ENCODE measurements around the gene ZSCAN32.

The ZSCAN32 gene

DNA sequence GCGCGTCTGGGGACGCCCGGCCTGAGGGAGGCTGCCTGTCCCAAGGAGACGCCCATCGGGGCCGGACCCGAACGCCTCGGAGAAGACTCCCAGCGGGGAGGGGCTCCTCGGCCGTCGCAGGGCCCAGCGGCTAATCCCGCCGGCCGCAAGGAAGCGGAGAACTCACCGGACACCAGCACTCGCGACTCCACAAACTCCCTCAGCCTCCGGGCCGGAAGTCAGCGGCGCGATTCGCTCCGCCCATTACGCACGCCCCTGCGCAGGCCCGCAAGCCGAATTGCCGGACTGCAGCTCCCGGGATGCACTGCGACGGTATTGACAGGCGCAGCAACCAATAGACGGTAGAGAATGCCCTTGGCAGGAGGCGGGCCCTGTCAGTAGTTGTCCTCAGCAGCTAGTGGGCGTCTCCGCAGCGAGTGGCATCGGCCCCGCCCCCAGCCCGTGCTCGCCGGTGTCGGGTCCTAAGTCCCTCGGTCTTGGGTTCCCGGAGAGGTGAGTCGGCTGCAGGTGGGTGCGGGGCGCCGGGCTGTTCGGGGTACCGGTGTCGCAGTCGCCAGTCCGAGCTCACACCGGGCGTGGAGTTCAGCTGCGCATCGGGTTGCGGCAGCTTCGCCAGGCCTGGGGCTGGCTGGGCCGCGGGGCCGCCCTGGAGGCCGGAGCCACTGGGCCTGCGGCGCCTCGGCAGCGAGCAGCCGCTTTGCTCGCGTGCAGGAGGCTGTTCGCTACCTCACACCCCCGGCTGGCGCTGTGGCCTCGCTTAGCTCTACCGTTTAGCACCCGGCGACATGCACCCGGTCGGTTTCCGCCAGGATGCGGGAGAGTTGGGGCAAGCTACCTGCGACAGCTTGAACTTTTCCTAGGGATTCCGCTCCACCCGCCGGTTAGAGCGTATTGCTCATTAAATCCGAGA is at the start of gene ZSCAN32, which contains the start of gene ZNF174:
Gene ZSCAN32 (minus strand): TSS at position 226 of the 910 bp plus-strand sequence. CDS start 3,447 bp downstream, outside the sequence.
Gene ZNF174 (plus strand): TSS at position 437 of the 910 bp plus-strand sequence. CDS start 790 bp downstream, outside the sequence.
- peak within 1 kb of the TSS; percentile 96 for H2AFZ ChIP-seq (ENCODE audit: low read depth, low read length)
- H3K36me3 ChIP-seq (ENCODE audit: insufficient read depth, low read length): peaks cover 50% of the 10 kb centered on the region
- H3K4me3 ChIP-seq (ENCODE audit: low read length): peak within 1 kb of the TSS; percentile 98
- H3K27me3 ChIP-seq (ENCODE audit: insufficient read depth, low read length): no peaks in the 10 kb centered on the region
- peaks cover 34% of the 10 kb centered on the region for H3K9me3 ChIP-seq (ENCODE audit: low read length)
- H3K4me1 ChIP-seq (ENCODE audit: insufficient read depth, low read length): peaks cover 3% of the 10 kb centered on the region

DNA sequence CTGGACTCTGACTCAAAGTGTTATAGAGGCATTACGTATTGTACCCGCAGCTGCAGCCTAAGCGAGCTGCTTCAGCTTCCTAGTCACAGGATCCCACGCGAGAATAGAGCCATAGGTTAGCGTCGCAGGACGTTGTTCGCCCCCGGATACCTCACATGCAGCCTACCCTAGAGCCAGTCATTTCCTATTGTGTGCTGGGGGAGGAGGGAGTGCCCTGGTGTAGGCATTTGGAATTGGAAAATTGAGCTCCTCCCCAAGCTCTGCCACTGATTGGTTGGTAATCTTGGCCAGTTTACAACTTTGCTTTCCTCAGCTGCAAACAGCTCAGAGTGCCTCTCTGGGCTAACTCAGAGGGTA is 43.2 kb upstream of the ZSCAN32 start:
- Histone ChIP-seq H3K36me3 (ENCODE audit: insufficient read depth, low read length) (peaks cover 11% of the 10 kb centered on the region), H2AFZ (ENCODE audit: low read depth, low read length) (no peak overlapping the region), H3K27me3 (ENCODE audit: insufficient read depth, low read length) (no peaks in the 10 kb centered on the region), H3K4me1 (ENCODE audit: insufficient read depth, low read length) (peaks cover 3% of the 10 kb centered on the region), H3K4me3 (ENCODE audit: low read length) (peak overlapping the region; percentile 85), H3K9me3 (ENCODE audit: low read length) (no peaks in the 10 kb centered on the region)

DNA sequence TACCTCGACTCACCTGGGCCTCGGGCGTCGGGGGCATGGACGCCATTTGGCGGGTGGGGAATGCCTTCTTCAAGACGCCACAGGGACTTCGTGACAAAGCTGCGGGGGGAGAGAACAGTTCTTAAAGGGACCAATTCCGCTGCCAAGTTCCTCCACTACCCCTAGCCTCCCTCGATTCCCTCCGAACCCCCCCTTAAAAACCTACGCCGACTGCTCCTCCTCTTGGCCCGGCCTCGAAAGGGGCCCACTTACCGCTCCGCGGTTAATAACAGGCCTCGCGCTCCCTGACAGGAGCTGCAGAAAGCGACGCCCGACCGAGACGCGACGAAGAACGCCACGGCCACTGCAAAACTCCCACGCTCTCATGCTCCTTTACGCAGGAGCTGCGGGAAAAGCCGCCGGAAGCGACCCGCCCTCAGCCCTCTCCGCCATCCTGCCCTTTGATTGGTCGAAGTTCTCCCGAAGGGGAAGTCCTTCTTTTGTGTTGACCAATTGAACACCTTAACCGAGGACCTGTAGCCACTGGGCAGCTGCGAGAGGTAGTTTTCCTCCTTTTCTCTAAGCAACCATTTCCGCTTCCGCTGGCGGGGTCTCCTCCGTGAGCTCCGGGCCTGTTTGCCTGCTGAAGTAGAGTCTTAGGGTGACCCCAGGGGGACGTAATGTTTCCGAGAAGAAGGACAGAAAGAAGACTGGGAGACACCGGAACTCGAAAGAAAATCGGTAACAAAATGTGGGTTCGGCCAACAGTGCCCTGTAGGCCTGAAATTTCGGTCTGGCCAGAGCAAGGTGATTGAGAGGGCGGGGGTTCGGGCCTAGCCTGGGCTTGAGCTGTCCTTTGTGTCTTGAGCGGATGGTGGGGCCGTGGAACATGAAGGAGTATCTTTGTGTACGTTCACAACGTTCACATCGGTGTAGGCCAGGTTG is 42.6 kb upstream of the ZSCAN32 start, which contains the start of the genes NAA60 and ZNF597:
Gene NAA60 (plus strand): TSS at position 573 of the 924 bp plus-strand sequence. CDS start 32,548 bp downstream, outside the sequence.
Gene ZNF597 (minus strand): TSS at position 397 of the 924 bp plus-strand sequence. CDS start 351 bp downstream, at position 46.
- H3K36me3 ChIP-seq (ENCODE audit: insufficient read depth, low read length): peaks cover 8% of the 10 kb centered on the region
- H3K4me1 ChIP-seq (ENCODE audit: insufficient read depth, low read length): peaks cover 3% of the 10 kb centered on the region
- peak within 1 kb of the TSS; percentile 85 for H3K4me3 ChIP-seq (ENCODE audit: low read length)
- no peak within 1 kb of the TSS for H2AFZ ChIP-seq (ENCODE audit: low read depth, low read length)
- no peaks in the 10 kb centered on the region for H3K27me3 ChIP-seq (ENCODE audit: insufficient read depth, low read length)
- H3K9me3 ChIP-seq (ENCODE audit: low read length): no peaks in the 10 kb centered on the region

DNA sequence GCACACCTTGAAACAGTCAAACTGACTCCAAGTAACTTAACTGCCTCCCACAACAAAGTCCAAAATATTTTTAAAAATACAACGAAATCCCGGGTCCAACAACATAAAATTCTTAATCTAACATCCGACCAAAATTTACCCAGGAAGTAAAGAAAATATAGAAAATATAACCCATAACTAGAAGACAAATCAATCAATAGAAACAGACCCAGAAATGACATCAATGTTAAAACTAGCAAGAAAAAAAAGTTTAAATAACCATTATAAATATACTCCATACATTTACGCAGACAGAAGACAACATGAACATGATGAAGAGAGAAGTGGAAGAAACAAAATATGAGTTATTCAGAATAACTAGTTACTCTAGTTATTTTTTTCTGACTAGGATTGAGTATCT is 38.8 kb upstream of the ZSCAN32 start:
- Histone ChIP-seq H3K27me3 (ENCODE audit: insufficient read depth, low read length) (no peaks in the 10 kb centered on the region), H3K4me1 (ENCODE audit: insufficient read depth, low read length) (peaks cover 2% of the 10 kb centered on the region), H3K4me3 (ENCODE audit: low read length) (no peak overlapping the region), H3K36me3 (ENCODE audit: insufficient read depth, low read length) (peaks cover 5% of the 10 kb centered on the region), H2AFZ (ENCODE audit: low read depth, low read length) (no peak overlapping the region), H3K9me3 (ENCODE audit: low read length) (no peaks in the 10 kb centered on the region)

DNA sequence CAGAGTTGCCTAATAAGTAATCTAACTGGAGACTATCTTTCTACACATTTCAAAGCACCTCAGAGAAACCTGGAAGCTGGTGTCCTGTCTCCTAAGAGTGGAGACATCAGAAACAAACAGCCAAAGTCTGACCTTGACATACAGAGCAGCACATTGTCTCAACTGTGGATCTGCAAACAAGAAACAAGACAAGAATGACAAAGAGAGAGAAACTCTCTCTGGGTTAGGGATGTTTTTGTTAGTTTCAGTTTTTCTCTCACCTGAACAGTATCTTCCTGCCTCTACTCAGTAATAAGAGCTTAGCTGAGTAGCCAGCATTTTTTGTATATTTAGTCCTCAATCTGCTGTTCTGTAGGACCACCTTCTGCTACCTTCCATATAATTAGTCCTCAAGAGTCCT is 33.6 kb upstream of the ZSCAN32 start:
- Histone ChIP-seq H3K36me3 (ENCODE audit: insufficient read depth, low read length) (no peaks in the 10 kb centered on the region), H3K9me3 (ENCODE audit: low read length) (no peaks in the 10 kb centered on the region), H3K27me3 (ENCODE audit: insufficient read depth, low read length) (no peaks in the 10 kb centered on the region), H2AFZ (ENCODE audit: low read depth, low read length) (no peak overlapping the region), H3K4me1 (ENCODE audit: insufficient read depth, low read length) (no peaks in the 10 kb centered on the region), H3K4me3 (ENCODE audit: low read length) (no peak overlapping the region)

DNA sequence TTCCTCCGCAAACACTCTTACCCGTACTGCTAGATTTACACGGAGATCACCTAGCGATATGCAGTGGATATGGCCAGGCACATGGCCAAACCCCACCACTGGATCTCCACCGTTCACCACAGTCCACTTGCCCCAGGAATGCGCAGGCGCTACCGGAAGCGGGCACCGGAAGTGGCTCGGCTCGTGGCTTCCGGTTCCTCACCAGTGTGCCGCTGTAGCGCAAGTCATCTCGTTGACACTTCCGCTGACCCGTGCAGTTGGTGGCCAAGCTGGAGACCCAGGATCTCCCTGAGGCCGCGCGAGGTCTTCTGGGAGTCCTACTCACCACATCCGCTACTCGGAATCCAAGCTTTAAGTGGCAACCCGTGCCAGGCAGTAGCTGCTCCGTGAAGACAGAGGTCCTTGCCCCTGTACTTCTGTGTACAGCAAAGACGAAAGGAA is 31.0 kb upstream of the ZSCAN32 start:
- no peak overlapping the region for H2AFZ ChIP-seq (ENCODE audit: low read depth, low read length)
- no peak overlapping the region for H3K4me3 ChIP-seq (ENCODE audit: low read length)

DNA sequence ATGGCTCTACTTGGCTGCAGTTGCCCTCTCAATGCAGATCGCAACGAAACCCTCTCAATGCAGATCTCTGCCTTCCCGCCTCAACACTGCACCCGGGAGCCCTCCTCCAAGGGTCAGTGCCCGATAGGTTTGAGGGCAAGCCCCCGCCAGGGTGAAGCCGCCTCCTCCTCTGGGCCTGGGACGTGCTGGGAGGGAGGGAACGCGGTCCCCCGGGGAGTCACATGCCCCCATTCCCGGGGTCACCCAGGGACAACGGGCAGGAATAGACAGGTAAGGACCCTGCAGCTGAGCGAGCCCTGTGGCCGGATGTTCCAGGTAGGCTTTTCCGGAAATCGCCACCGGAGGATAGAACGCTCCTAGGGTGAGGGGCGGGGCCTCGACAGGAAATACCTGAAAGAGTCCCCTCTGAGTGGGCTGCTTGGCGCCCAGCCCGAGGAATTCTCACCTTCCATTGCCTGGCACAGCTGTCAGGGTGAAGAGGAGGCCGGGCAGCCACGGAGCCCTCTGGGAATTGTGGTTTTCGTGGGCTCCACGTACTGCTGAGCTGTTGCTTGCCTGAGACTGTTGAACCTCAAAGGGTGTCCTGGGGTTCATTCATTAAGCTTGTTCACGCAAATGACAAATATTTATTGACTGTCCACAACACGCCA is 13.1 kb upstream of the ZSCAN32 start:
- H3K9me3 ChIP-seq (ENCODE audit: low read length): peaks cover 28% of the 10 kb centered on the region
- H3K36me3 ChIP-seq (ENCODE audit: insufficient read depth, low read length): peaks cover 2% of the 10 kb centered on the region
- no peak overlapping the region for H3K4me3 ChIP-seq (ENCODE audit: low read length)
- H3K4me1 ChIP-seq (ENCODE audit: insufficient read depth, low read length): no peaks in the 10 kb centered on the region
- H3K27me3 ChIP-seq (ENCODE audit: insufficient read depth, low read length): no peaks in the 10 kb centered on the region
- no peak overlapping the region for H2AFZ ChIP-seq (ENCODE audit: low read depth, low read length)

More for the DNA sequence above, 31.0 kb upstream of the ZSCAN32 start:
- no peaks in the 10 kb centered on the region for H3K4me1 ChIP-seq (ENCODE audit: insufficient read depth, low read length)
- H3K9me3 ChIP-seq (ENCODE audit: low read length): no peaks in the 10 kb centered on the region
- no peaks in the 10 kb centered on the region for H3K27me3 ChIP-seq (ENCODE audit: insufficient read depth, low read length)
- H3K36me3 ChIP-seq (ENCODE audit: insufficient read depth, low read length): no peaks in the 10 kb centered on the region

DNA sequence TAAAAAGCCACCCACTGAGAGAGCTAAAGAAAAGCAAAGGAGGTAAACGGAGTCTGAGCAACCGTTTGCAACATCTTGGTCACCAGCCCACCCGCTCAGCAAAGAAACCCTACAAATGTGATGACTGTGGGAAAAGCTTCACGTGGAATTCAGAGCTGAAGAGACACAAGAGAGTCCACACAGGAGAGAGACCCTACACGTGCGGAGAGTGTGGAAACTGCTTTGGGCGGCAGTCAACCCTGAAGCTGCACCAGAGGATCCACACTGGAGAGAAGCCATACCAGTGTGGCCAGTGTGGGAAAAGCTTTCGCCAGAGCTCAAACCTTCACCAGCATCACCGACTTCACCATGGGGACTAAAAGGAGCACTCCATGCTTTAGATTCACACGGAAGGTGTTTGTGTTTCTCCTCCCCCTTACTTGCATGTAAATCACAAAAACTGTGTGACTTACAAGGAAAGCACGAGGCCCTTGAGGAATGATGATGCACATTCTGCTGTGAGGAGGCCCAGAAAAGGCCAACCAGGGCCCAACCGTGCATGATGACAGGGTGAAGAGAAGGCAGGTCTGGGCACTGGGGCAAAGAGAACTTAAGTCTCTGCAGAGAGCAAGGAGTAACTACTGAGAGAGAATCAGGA is 7.9 kb upstream of the ZSCAN32 start:
- Histone ChIP-seq H3K27me3 (ENCODE audit: insufficient read depth, low read length) (no peaks in the 10 kb centered on the region), H2AFZ (ENCODE audit: low read depth, low read length) (no peak overlapping the region), H3K4me3 (ENCODE audit: low read length) (no peak overlapping the region), H3K9me3 (ENCODE audit: low read length) (peaks cover 59% of the 10 kb centered on the region), H3K36me3 (ENCODE audit: insufficient read depth, low read length) (peaks cover 47% of the 10 kb centered on the region), H3K4me1 (ENCODE audit: insufficient read depth, low read length) (no peaks in the 10 kb centered on the region)

DNA sequence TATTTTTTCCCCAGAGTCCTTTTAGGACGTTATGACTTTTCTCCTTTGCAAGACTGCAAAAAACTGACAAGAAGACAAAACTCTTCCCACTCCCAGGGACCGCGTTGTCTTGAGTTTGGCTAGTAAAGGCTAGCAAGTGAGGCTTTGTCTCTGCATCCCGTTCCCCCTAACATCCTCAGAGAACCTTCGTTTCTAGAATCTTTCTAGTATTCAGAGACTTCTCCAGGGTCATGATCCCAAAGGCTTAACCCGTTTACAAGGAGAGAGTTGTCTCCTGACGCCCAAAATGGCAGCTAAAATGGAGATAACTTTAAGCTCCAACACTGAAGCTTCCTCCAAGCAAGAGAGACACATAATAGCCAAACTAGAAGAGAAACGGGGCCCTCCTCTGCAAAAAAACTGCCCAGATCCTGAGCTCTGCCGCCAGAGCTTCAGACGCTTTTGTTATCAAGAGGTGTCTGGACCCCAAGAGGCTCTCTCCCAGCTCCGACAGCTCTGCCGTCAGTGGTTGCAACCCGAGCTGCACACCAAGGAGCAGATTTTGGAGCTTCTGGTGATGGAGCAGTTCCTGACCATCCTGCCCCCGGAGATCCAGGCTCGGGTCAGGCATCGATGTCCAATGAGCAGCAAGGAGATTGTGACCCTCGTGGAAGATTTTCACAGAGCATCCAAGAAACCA is 1.1 kb upstream of the ZSCAN32 start:
- Histone ChIP-seq H3K36me3 (ENCODE audit: insufficient read depth, low read length) (peaks cover 49% of the 10 kb centered on the region), H2AFZ (ENCODE audit: low read depth, low read length) (peak overlapping the region; percentile 65), H3K9me3 (ENCODE audit: low read length) (peaks cover 35% of the 10 kb centered on the region), H3K4me1 (ENCODE audit: insufficient read depth, low read length) (peaks cover 3% of the 10 kb centered on the region), H3K4me3 (ENCODE audit: low read length) (peak overlapping the region; percentile 98), H3K27me3 (ENCODE audit: insufficient read depth, low read length) (no peaks in the 10 kb centered on the region)

DNA sequence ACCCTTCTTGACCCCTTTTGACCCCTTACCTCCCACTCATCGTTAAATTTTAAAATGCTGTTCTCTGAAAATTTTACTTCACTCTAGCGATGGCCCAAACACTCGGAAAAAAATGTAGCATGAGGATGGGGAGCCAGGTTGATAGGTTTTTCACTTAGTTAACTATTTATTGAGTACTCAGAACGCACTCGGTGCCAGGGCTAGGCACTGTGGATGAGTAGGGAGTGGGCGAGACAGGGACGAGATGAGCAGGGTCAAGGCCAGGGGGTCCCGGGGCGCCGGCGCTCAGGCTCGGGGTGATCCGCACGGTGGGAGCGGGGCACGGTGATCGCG is 392 bp downstream of the ZSCAN32 start:
- no peaks in the 10 kb centered on the region for H3K27me3 ChIP-seq (ENCODE audit: insufficient read depth, low read length)
- peaks cover 50% of the 10 kb centered on the region for H3K36me3 ChIP-seq (ENCODE audit: insufficient read depth, low read length)
- H2AFZ ChIP-seq (ENCODE audit: low read depth, low read length): peak overlapping the region; percentile 96
- H3K4me3 ChIP-seq (ENCODE audit: low read length): peak overlapping the region; percentile 98
- H3K4me1 ChIP-seq (ENCODE audit: insufficient read depth, low read length): peaks cover 3% of the 10 kb centered on the region
- H3K9me3 ChIP-seq (ENCODE audit: low read length): peaks cover 33% of the 10 kb centered on the region

DNA sequence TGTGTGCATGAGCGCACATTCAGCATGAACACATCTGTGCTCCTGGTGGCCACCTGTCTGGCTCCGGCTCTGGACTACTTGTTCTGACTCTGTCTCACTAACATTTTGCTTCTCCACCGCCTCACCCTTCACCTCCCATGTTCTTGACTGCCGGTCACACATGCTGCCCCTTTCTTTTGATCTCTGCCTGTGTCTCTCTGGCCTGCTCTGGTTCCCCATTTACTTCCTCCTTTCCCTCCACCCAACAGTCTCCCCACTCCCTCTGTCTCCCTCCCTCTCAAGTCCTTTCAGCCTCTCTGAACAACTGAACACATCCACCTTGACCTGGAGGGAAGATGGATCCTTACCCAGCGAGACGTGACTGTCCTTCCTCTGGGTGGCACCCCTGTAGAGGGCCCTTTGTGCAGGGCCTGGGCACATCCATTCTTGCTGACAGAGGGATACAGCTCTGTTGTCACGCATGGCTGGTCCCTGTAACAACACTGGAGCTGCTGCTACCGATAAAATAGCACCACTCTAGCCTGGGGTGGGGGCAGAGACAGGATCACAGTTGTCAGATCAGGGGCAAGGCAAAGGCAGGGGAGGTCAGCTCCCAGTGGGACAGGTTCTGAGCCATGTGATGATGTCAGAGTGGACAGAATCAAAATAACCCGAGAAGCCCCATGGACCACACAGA is 11.0 kb downstream of the ZSCAN32 start:
- Histone ChIP-seq H3K4me3 (ENCODE audit: low read length) (no peak overlapping the region), H3K4me1 (ENCODE audit: insufficient read depth, low read length) (no peaks in the 10 kb centered on the region), H3K27me3 (ENCODE audit: insufficient read depth, low read length) (no peaks in the 10 kb centered on the region), H3K36me3 (ENCODE audit: insufficient read depth, low read length) (peaks cover 55% of the 10 kb centered on the region), H3K9me3 (ENCODE audit: low read length) (peaks cover 29% of the 10 kb centered on the region), H2AFZ (ENCODE audit: low read depth, low read length) (no peak overlapping the region)
